Measurements from ENCODE around the gene HM13. TPM values are rescaled to one million over a fixed set of nuclear protein-coding genes. Genes with fewer than 3 reads are reported as not detected.
"Not testable (repeated sequence)": the region's sequence is repeated elsewhere in the genome, so short reads cannot be mapped to it uniquely, and the experiment has no call there.

Gene HM13
- total RNA-seq, 2 donors from 2014 or later = 31.7 to 45.7 TPM

DNA sequence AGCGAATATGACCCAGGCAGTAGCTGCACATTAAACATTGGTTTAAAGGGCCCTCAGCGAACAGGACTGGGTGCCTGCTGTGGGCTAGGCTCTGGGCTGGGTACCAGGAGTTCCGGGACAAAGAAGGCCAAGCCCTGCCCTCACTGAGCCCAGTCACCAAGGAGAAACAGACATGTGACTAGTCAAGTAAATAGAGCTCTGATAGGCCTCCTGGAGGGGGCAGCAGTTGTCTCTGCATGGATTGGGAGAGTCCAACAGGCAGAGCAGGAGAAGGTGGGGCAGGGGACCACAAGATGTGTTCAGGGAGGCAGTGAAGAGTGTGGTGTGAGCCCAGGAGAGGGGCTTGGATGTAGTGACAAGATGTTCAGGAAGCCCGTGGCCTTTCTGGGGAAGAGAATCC is 3.1 kb downstream of the HM13 start:
- H3K4me3 ChIP-seq = no peak overlapping the region
- DNase-seq (ENCODE audit: low spot score) = no peak
- H3K27me3 ChIP-seq = no peaks in the 10 kb centered on the region
- H3K4me1 ChIP-seq = peaks cover 0 to 52% of the 10 kb centered on the region in 2 donors
- H3K9me3 ChIP-seq = no peaks in the 10 kb centered on the region
- H3K36me3 ChIP-seq = peaks cover 12% of the 10 kb centered on the region
- no peak overlapping the region for H3K27ac ChIP-seq
- TF ChIP-seq, protein P1, sequence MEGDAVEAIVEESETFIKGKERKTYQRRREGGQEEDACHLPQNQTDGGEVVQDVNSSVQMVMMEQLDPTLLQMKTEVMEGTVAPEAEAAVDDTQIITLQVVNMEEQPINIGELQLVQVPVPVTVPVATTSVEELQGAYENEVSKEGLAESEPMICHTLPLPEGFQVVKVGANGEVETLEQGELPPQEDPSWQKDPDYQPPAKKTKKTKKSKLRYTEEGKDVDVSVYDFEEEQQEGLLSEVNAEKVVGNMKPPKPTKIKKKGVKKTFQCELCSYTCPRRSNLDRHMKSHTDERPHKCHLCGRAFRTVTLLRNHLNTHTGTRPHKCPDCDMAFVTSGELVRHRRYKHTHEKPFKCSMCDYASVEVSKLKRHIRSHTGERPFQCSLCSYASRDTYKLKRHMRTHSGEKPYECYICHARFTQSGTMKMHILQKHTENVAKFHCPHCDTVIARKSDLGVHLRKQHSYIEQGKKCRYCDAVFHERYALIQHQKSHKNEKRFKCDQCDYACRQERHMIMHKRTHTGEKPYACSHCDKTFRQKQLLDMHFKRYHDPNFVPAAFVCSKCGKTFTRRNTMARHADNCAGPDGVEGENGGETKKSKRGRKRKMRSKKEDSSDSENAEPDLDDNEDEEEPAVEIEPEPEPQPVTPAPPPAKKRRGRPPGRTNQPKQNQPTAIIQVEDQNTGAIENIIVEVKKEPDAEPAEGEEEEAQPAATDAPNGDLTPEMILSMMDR (IDR thresholded peaks at IDR 0.05) = no peak

DNA sequence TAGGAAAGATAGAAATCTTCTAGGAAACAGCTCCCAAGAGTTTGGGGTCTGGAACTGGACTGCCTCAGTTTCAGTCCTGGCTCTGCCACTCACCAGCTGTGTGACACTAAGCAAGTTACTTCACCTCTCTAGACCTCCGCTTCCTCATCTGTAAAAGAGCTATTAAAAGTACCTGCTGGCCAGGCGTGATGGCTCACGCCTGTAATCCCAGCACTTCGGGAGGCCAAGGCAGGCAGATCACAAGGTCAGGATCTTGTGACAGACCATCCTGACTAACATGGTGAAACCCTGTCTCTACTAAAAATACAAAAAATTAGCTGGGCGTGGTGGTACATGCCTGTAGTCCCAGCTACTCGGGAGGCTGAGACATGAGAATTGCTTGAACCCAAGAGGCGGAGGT is 7.0 kb downstream of the HM13 start:
- peaks cover 12% of the 10 kb centered on the region for H3K36me3 ChIP-seq
- H3K27ac ChIP-seq = peak overlapping the region; percentile 10 to 48
- H3K4me3 ChIP-seq; H3K27me3 ChIP-seq; DNase-seq (ENCODE audit: low spot score); H3K9me3 ChIP-seq: not testable (repeated sequence)
- peaks cover 0 to 45% of the 10 kb centered on the region in 2 donors for H3K4me1 ChIP-seq

DNA sequence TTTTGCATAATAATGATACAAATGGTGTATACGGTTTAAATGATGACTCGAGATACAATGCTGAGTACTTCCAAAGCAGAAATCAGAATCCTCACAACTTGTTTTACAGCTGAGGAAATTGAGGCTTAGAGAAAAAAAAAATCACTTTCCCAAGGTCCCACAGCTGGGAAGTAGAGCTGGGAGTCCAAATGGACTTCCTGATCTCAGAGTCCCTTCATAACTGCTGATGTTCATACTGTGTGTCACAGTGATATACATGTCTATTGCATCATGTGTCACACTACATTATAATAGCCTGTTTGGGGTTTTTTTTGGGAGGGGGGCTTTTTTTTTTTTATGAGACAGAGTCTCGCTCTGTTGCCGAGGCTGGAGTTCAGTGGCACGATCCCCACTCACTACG is 8.5 kb downstream of the HM13 start:
- H3K4me1 ChIP-seq = peaks cover 0 to 31% of the 10 kb centered on the region in 2 donors
- no peaks in the 10 kb centered on the region for H3K9me3 ChIP-seq
- H3K27ac ChIP-seq = peak overlapping the region; percentile 26 to 48
- no peak for DNase-seq (ENCODE audit: low spot score)
- H3K27me3 ChIP-seq = no peaks in the 10 kb centered on the region
- TF ChIP-seq, protein P1 (IDR thresholded peaks at IDR 0.05) = no peak
- H3K36me3 ChIP-seq = peaks cover 19% of the 10 kb centered on the region
- no peak overlapping the region for H3K4me3 ChIP-seq

DNA sequence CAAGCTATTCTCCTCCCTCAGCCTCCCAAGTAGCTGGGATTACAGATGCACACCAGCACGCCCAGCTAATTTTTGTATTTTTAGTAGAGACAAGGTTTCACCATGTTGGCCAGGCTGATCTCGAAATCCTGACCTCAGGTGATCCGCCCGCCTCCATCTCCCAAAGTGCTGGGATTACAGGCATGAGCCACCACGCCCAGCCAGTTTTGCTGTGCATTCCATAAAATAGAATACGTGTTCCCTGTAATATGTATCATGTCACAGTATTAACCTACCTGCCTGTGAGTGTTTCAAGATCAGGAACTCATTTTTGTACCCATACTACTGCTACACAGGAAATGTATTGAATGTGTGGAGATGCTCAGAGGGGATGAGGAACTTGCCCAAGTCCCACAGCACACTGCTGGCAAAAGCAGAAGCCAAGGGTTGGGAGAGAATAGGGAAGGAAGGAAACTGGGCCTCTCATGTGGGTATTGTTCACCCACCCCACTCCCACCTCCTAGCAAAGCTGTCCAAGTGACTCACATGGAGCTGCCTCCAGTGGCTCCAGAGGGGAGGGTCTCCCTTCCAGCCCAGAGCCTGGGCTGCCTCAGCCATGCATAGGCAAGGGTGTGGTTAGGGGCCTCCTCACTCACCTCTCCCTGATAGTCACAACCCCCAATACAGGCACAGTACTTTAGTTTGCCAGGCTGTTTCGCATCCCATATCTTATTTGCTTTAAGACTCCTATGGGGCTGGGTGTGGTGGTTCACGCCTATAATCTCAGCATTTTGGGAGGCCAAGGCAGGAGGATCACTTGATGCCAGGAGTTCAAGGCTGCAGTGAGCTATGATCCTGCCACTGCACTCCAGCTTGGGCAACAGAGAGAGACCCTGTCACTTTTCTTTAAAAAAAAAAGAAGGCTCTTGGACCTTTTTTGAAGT is 9.4 kb downstream of the HM13 start:
- TF ChIP-seq, protein P1 (IDR thresholded peaks at IDR 0.05) = no peak
- no peak for DNase-seq (ENCODE audit: low spot score)
- no peak overlapping the region for H3K4me3 ChIP-seq
- H3K27me3 ChIP-seq = no peaks in the 10 kb centered on the region
- no peak overlapping the region for H3K27ac ChIP-seq
- no peaks in the 10 kb centered on the region for H3K9me3 ChIP-seq
- peaks cover 0 to 31% of the 10 kb centered on the region in 2 donors for H3K4me1 ChIP-seq
- H3K36me3 ChIP-seq = peaks cover 21% of the 10 kb centered on the region

DNA sequence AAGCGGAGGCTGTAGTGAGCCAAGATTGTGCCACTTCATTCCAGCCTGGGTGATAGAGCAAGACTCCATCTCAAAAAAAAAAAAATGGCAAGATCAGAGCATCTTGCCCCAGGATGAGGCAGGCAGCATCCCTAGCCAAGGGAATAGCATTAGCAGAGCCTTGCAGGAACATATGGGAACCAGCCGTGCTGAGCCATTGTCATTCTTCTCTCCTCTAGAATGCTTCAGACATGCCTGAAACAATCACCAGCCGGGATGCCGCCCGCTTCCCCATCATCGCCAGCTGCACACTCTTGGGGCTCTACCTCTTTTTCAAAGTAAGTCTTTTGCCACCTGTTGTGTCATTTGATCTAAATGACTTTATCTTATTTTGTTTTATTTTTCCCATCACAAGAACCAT is 13.0 kb downstream of the HM13 start:
- Histone ChIP-seq H3K4me3 (no peak overlapping the region), H3K36me3 (peaks cover 43% of the 10 kb centered on the region), H3K9me3 (no peaks in the 10 kb centered on the region)

DNA sequence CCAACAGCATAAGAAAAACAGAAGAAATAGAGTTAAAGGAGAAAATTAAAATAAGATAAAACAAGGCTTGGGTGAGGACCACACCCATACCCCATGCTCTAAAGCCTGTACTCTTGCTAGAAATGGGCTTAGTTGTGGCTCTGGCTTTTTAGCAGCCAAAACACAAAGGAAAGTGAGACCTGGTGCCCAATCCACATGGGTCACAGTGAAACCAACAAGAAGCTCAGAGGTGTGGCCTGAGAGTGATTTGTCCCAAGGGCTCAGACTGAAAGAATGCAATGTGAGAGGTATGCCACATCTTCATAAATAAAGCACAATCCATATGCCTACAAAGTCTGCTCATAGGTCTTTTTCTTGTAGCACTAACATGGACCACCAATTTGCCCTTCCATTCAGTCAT is 21.1 kb downstream of the HM13 start:
- Histone ChIP-seq H3K36me3 (peaks cover 77% of the 10 kb centered on the region), H3K27ac (no peak overlapping the region), H3K9me3 (no peaks in the 10 kb centered on the region), H3K4me3 (no peak overlapping the region), H3K27me3 (no peaks in the 10 kb centered on the region), H3K4me1 (no peaks in the 10 kb centered on the region)
- TF ChIP-seq, protein P1 (IDR thresholded peaks at IDR 0.05) = no peak
- DNase-seq (ENCODE audit: low spot score) = no peak

More for the DNA sequence above, 13.0 kb downstream of the HM13 start:
- no peak for DNase-seq (ENCODE audit: low spot score)
- Histone ChIP-seq H3K27me3 (no peaks in the 10 kb centered on the region), H3K27ac (no peak overlapping the region), H3K4me1 (peaks cover 0 to 12% of the 10 kb centered on the region in 2 donors)
- TF ChIP-seq, protein P1 (IDR thresholded peaks at IDR 0.05) = no peak
